C4-2B (cell line): ENCODE results near the gene CPEB4.

Experiments used
- ZFX ChIP-seq: fragments of 450-650 bp; IDR thresholded peaks from 2 replicates; pipeline ENCODE4 v1.6.1; 2017
- TF ChIP-seq, protein P1 (sequence below): fragments of 450-650 bp; conservative IDR thresholded peaks from 2 replicates; pipeline ENCODE4 v1.5.1; 2017; ENCODE audit warnings: mild to moderate bottlenecking

GRCh38 chr5:173902334-173902733, 14.2 kb downstream of the CPEB4 start:
- TF ChIP-seq, protein P1, sequence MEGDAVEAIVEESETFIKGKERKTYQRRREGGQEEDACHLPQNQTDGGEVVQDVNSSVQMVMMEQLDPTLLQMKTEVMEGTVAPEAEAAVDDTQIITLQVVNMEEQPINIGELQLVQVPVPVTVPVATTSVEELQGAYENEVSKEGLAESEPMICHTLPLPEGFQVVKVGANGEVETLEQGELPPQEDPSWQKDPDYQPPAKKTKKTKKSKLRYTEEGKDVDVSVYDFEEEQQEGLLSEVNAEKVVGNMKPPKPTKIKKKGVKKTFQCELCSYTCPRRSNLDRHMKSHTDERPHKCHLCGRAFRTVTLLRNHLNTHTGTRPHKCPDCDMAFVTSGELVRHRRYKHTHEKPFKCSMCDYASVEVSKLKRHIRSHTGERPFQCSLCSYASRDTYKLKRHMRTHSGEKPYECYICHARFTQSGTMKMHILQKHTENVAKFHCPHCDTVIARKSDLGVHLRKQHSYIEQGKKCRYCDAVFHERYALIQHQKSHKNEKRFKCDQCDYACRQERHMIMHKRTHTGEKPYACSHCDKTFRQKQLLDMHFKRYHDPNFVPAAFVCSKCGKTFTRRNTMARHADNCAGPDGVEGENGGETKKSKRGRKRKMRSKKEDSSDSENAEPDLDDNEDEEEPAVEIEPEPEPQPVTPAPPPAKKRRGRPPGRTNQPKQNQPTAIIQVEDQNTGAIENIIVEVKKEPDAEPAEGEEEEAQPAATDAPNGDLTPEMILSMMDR, result no peak
- no peak for TF ChIP-seq ZFX
